GM21529 (cell line): Measurements from ENCODE around the gene FAR1.
A peak's percentile ranks its signal among the peaks of the same experiment; 100 is the strongest.
"Not testable (repeated sequence)": the region's sequence is repeated elsewhere in the genome, so short reads cannot be mapped to it uniquely, and the experiment has no call there.

ENCODE experiments used
- ATAC-seq: cut with Tn5 transposase; IDR thresholded peaks from one replicate; pipeline ENCODE4 v1.9.1; 2021; ENCODE audit not compliant: unreplicated experiment

FAR1 gene

DNA sequence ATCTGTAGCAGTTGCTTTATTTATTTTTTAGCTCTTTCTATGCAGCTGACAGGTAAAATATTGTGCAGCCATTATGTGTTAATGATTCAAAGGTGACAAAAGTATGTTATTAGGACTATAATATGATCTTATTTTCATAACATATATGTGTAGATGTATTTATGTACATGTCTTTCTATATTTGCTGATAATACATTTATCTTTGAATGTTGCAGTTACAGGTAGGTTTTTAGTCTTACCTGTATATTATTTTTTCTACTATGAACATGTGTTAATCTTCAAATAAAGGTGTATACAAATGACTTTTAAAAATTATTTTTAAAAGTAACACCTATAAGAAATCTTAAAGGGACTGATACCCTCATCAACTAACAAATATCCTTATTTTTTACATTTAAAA is 33.6 kb downstream of the FAR1 start:
- ATAC-seq = no peak

DNA sequence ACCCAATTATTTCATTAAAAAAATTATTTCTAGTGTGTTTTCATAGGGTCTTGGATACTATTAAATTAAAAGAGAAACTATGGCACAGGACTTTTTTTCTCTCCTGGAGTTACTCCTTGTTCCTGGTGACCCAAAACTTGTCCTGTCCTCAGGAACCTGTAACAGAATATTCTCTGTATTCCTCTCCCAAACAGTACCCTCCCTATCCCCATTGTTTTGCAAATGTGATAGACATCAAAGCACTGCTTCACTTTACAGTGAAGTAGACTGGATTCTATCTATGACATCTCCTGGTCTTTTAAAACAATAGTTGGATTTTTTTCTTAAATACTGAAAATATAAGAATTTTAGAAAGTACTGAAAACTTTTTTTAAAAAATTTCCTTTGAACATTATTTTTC is 37.2 kb downstream of the FAR1 start:
- ATAC-seq = no peak

DNA sequence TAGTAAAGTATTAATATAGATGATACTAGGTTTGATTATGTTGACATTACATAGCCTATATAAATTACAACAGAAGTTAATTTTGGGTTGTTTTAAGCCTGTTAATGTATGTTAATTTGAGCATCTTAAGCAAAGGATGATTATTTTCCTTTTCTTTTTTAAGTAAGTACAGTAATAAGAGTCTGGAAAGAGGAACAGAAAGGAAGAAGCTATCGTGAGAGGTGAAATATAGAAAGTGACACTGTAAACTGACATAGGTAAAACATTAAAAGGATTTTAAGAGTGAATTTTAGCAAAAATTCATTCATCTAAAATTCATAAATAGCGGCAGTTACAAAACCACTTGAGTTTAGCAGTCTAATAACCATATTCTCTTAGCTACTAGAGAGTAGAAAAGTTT is 45.5 kb downstream of the FAR1 start:
- ATAC-seq = no peak

DNA sequence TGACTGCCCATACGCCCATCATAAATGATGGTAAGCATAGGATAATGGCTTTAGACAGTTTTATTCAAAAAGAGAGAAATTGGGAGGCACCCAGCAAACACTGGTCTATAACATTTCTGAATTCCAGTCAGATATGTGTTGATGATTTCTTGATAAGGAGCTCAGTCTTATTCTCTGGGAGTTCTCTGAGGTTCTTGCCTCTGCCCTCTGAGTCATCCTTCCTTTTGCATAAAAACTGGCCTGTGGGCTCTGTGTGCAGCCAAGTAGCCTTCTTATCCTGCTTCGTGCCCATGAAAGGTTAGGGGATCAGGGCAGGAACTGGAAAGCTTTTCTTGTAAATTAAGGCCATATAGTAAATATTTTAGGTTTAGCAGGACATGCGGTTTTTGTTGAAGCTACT is 48.9 kb downstream of the FAR1 start:
- ATAC-seq = no peak

DNA sequence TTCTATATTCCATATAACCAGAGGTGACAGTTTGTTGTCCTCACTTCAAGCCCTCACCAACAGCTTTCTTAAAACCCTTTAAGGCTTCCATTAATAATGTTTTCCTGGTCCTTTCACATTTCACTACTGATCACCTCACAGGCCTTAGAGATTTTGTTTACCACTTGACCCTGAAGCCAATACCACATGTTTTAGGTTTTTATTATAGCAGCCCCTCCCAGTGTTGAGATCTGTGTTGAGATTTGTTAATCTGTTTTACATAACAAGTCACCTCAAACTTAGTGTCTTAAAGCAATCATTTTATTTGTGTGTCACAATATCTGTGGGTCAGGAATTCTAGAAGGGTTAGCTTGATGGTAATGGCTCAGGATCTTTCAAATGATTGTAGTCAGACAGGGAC is 49.9 kb downstream of the FAR1 start:
- no peak for ATAC-seq

DNA sequence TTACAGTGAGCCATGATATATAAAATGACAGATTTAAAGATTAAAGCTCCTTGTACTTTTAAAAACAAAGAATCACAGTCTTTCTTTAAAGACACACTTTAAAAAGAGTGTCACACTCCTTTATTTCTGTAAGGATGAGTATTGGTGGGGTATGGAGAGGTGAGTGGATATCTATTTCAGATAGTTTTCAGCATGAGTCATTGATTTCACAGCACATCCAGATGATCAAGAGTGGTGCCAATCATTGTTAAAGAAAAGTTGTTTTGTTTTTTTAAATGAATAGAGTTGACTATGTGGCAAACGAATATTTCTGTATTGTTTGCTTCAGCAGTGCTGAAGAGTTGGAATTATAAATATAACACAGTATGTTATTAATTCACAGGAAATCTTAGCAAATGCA is 52.5 kb downstream of the FAR1 start:
- no peak for ATAC-seq

DNA sequence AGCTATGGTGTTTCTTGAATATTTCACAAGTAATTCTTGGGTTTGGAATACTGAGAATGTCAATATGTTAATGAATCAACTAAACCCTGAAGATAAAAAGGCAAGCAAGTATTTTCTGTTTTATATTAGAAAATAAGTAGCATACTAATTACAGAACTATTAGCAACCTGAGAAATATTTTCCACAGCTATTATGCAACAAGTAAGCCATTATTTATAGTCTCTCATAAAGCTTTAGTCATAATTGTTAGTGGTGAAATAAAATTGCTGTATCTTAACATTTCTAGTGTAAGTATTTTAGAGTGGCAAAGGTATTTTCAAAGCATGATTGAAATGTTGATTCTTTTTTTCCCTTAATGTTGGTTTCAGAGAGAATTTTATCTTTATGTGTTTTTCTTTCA is 53.3 kb downstream of the FAR1 start:
- no peak for ATAC-seq

DNA sequence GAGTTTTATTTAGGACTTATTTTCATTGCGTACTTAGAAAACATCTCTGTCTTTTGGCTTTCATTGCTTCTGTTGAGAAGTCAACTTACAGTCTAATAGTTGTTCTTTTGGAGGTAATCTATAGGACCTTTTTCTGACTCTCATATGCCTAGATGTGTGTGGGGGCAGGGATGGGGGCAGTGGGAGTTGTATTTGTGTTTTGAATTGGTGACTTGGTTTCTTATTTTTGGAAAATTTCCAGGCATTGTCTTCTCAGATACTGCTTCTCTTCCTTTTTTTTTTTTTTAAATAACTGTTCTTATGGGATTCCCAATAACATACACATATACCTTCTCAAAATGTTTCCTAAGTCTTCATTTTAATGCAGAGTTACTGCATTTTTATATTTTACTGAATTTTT is 58.0 kb downstream of the FAR1 start:
- ATAC-seq = no peak

DNA sequence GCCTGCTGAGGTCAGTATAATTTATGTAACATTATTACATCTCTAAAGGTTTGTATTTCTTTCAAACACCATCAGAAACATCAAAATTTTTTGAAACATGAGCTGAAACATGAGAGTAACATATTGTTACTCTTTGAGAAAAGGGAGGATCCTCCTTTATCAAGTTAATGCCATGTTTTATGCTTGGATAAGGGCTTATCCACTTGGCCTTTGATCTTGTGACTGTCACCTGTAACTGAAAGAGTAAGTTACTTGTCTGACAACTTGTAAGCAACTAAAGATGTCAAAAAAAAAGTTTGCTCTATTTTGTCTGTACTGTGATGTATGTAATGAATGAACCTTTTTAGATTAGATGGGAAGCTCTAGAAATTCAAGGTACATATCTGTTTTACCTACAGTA is 59.6 kb downstream of the FAR1 start:
- no peak for ATAC-seq

DNA sequence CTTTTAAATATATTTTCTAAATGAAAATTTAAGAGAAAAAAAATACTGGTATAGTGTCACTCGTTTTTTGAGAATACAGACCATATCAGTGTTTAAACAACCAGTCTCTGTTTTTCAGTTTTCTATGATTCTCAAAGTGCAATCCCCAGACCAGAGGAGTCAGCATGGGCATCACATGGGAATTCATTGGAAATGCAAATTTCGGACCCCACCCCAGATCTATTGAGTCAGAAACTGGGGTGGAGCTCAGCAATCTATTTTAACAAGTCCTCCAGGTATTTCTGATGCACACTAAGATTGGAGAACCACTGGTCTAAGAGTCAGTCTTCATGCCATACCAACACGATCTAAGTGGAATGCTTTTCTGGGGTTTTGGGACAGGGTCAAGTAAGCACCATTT is 66.1 kb downstream of the FAR1 start:
- ATAC-seq = no peak

DNA sequence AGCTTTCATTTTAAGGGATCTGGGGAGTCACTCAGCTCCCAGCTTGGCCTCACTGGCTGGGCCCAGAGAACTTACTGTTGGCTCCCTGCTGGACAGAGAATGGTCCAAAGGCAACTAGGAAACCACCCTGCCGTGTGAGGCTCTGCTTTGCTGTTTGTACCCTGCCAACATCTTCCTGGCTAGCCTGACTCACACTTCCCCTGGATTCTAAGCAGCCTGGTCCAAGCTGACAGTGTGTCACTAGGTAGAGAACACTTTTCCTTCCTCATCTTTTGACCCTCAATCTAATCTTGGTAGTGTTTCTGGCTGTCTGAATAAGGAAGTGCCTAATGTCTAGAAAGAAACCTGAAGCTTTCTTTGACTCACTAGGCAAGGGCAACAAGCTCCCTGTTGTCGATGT is 76.7 kb downstream of the FAR1 start:
- no peak for ATAC-seq

DNA sequence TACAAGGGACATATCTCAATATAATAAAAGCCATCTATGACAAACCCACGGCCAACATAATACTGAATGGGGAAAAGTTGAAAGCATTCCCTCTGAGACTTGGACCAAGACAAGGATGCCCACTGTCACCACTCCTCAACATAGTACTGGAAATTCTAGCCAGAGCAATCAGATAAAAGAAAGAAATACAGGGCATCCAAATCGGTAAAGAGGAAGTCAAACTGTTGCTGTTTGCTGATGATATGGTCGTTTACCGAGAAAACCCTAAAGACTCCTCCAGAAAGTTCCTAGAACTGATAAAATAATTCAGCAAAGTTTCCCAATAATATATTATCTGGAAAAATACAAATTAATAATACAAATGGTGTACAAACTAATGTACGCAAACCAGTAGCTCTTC is 84.8 kb downstream of the FAR1 start:
- ATAC-seq = not testable (repeated sequence)

DNA sequence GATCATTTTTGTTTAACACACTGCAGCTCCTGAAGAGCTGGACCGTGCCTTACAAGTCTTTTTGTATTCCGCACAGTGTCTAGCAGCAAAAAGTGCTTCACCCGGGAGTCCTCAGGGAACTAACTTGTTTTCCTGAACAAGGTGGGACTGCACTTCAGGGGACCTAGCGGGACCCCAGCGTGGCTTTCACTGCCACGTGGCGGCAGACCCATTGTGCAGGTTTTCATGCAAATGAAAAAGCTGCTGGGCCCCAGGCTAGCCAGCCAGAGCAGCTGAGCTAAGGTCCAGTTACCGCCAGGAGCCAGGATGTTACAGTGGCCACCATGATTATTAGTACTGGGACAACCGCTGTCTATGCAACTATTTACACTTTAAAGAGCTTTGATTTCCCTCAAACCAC is 90.6 kb downstream of the FAR1 start:
- ATAC-seq = no peak

DNA sequence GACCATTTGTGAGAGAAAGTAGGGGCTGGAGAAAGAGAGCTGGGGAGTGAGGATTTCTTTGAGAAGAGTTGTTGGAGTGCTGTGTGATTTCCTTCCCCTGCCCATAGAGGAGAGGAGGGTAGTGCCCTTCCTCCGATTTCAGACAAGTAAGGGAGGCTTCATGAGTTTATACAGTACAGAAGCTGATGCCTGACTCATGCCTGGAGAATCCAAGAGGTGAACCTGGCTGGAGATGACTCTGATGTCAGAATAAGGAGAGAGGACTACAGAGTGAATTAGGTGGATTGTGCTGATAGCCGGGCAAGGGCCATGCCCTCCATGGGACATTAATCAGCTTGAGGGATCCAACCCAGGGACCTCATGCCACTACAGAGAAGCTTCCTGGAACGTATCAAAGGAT is 91.6 kb downstream of the FAR1 start:
- ATAC-seq = no peak

DNA sequence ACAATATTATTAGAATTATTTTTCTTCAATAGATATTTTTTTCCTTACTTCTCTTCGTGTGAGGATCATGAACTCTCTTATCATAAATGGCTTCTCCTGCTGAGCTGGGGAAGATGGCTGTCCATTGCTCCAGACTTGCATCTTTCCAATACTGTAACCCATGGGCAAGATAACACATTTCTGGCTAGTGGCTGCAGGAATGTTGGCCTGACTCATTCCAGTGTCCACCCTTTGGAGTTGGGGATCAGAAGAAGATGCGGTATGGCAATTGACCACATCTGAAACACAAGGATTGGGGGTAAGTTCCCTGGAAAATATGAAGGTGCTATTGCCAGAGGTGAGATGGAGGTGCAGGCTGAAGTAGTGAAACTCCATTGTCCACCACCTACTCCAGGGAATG is 92.8 kb downstream of the FAR1 start:
- no peak for ATAC-seq

DNA sequence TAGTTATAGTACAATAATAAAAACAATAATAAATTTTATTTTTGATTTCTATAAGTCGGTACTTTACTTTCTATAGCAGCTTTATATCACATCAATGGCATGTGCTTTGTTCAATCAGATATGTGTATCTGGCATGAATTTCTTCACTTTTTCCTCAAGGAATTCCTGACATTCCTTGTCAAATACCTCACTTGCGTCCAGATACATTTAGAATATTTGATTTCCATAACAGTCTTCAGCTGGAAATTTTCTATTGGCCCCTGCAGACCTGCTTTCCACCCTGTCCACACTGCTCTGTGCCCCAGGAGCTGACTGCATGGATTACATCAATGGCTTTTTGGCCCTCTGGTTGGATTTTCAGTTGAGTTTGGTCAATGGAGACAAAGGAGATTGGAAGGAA is 93.2 kb downstream of the FAR1 start:
- ATAC-seq = no peak

DNA sequence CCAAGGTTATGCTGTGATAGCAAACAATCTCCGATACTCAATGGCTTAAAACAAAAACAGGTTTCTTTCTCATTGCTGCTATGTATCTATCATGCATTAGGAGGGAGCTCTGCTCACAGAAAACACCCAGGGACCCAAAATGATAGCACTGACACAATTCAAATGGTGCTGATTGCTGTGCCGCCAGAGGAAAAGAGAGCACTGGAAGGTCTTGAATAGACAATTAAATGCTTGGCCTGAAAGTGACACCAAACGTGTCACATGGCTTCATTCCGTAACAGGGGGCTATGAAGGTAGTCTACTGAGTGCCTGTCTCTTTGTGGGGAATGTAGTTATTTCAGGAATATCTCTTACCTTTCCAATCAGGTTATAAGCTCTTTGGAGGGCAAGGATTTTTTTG is 94.2 kb downstream of the FAR1 start:
- ATAC-seq = no peak

DNA sequence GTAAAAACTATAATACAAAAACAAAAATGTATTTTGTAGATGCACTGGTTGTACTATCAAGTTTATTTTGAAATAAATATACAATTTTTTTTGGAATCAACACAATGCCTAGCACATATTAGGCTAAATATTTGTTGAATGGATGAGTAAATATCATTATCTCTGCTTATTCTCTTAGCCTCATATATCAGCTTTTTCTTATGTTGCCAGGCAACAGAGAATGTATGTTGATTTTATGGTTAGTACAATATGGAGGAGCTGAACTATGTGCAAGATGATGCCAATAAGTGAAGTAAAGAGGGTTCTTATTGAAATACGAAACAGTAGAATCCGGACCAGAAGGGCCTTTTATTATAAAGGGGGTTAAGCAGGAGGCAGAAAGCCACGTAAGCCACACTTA is 94.9 kb downstream of the FAR1 start:
- ATAC-seq = no peak

DNA sequence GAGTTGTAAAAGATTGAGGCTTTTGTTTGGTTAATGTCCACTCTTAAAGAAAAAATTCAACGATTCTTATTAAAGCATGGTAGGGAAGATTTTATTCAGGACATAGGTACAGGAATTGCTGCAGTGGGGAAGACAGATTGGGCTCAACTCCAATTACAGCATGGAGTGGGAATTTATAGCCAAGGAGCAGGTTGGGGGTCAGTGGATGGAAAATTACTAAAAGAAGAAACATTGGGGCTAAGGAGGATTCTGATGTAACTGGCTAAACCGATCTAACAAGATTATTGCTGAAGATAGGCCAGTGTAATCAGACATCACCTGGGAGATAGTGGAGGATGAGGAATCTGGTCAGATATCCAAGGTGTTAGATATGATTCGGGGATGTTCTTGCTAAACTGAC is 97.4 kb downstream of the FAR1 start:
- ATAC-seq = no peak

DNA sequence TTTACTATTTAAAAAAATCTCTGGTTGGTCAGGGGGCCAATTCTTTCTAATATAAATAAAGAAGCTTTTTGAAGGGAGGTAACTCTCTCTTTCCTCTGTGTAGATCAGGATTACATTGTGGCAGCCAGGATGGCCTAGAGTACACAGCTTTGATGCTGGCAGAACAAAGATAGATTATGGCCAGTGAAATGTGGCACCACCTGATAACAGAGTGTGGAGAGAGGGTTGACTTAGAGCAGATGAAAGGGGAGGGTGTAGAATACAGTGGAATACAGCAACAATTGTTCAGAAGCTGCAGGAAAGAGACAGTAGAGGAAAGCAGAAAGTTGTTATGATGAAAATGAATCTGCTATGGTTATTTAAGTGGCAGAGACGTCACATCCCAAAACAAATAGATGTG is 99.0 kb downstream of the FAR1 start:
- no peak for ATAC-seq

DNA sequence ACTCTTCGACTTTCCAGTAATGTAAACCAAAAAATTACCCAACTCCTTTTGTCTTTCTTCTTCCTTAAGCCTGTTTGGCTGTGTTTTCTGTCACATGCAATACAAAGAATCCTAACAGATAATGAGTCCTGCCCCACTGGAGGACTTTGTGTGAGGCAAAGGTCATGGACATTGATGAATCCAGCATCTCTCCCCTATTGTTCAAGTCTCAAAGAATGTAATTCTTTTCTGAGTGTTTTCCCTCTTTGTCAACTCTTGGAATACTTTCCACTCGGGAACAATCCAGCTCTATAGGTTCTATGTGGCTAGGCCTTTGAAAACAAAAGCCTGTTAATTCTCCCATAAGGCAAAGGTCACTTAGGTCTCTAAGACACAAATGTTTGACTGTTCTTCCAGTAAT is 100.7 kb downstream of the FAR1 start:
- no peak for ATAC-seq

DNA sequence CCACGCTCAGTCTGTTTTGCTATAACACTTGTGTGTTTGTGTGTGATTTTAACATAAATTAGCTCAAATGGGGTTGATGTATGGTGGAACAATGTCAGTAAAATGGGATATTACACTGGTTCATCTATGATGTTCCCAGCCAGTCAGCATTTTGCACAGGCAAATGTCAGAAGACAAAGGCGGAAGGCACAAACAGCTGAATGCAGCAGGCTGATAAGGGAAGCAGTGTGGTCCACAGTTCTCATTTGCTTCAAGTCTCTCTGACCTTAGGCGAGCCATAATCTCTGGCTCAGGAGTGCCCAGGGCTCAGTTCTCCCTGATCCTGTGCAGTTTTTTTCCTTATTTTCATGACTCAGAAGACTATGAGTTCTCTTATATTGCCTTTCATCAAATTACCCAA is 102.7 kb downstream of the FAR1 start:
- ATAC-seq = no peak

DNA sequence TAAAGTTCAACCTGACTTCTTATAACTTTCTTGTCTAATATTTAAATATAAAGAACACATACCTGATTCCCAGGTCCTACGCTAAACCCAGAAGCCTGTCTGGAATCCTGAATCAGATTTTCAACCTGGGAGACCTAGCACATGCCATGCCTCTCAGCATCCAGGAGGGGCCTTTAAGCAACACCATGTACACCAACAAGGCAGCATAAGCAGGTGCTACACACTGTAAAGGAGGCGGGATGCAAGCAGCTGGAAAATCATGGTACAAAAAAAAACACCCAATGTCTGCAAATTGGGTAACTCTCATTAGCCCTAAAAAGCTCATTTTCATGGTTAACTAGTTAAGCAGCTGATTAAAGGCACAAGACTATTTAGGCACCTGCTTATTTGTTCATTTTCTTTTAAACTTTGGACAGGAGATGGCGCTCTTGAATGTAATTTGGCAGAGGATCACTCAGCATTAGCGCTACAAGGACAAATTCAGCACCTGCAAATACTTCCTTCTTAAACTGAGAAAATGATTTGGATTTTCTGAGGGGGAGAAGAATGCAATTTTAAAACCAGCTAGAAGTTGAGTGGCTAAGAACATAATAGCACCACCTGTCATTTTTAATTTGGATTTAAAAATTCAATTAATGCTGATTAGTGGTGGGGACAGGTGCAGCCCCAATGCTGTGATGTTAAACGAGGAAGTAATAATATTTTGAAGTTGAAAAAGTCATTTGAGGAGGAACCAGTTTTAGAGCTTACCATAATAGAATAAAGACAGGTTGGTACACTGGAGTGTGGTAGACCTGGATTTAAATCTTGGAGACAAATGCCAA is 104.0 kb downstream of the FAR1 start:
- ATAC-seq = peak; percentile 66
